ENCODE measurements around the gene ABCD3. TPM values are rescaled to one million over a fixed set of nuclear protein-coding genes. Genes with fewer than 3 reads are reported as not detected.

The ABCD3 gene
- total and polyA plus RNA-seq, 2 donors (not counting 1 experiment from before 2014, with no cell fraction given) = 26.4 to 34.0 TPM

DNA sequence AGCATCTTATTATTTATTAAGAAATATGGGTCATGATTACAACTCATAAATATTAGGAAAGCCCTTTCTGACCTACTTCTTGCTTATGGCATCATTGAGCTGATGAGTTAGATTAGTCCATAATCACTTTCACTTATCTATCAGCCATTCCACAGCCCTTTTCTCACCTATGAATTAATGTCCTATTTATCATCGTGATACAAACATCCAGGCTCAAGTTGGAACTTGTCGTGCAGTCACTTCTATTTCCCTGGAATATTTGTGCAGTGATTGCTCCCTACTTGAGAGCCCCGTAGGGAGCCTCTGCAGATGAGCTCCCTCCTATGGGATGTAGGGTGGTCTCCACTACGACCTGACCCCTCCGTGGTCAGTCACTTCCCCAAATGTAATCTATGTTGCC, 131.5 kb downstream of the ABCD3 start:
- no peak overlapping the region for H3K9ac ChIP-seq (ENCODE audit: insufficient read depth, low read length)
- H3K79me2 ChIP-seq (ENCODE audit: control insufficient read depth, insufficient read depth, low read length) = no peaks in the 10 kb centered on the region
- no peaks in the 10 kb centered on the region for H3K36me3 ChIP-seq (ENCODE audit: control insufficient read depth, insufficient read depth, low read length)
- no peak for TF ChIP-seq EZH2 (IDR thresholded peaks at IDR 0.05; ENCODE audit: low read length, missing control alignments)
- H3K4me3 ChIP-seq (replicated peaks in 1 of 4; ENCODE audit: control extremely low read depth in 1 of 4, insufficient read depth in 1 of 4, low read depth in 3 of 4, low read length in 4 of 4) = no peak overlapping the region
- no peaks in the 10 kb centered on the region for H3K27me3 ChIP-seq (ENCODE audit: control insufficient read depth, insufficient read depth, low read length)
- H3K4me2 ChIP-seq (ENCODE audit: extremely low read depth, insufficient read depth, low read length) = no peak overlapping the region
- H2AFZ ChIP-seq (ENCODE audit: low read length) = no peak overlapping the region
- no peak overlapping the region for H3K27ac ChIP-seq (ENCODE audit: insufficient read depth, low read length)
- H3K9me3 ChIP-seq (ENCODE audit: control insufficient read depth, insufficient read depth, low read depth, low read length) = no peaks in the 10 kb centered on the region
- no peaks in the 10 kb centered on the region for H4K20me1 ChIP-seq (ENCODE audit: control insufficient read depth, extremely low read depth, insufficient read depth, low read length)
- H3K4me1 ChIP-seq (ENCODE audit: control insufficient read depth, extremely low read depth, insufficient read depth, low read length) = peaks cover 3% of the 10 kb centered on the region
- no peak for DNase-seq (ENCODE audit: low read depth in 2 of 2)

DNA sequence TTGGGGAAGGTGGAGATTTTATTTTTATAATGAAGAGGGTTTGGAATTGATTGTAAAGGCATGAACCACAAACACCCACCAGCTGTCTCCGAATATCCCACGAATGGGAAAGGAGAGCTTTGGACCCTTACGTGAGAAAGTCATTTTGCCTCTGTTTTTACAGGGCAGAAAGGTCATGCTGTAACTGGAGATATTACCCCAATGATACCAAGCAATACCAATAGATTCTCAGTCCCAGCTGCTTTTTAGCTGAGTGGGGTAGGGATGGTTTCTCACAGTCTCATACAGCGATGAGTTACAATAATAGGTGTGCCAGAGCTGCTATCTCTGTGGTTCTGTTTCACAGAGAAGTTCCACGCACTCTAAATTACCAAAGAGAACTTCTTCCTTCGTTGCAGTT, 132.2 kb downstream of the ABCD3 start:
- H3K4me1 ChIP-seq (ENCODE audit: control insufficient read depth, extremely low read depth, insufficient read depth, low read length) = no peaks in the 10 kb centered on the region
- no peak overlapping the region for H3K4me2 ChIP-seq (ENCODE audit: extremely low read depth, insufficient read depth, low read length)
- H3K9me3 ChIP-seq (ENCODE audit: control insufficient read depth, insufficient read depth, low read depth, low read length) = no peaks in the 10 kb centered on the region
- no peaks in the 10 kb centered on the region for H4K20me1 ChIP-seq (ENCODE audit: control insufficient read depth, extremely low read depth, insufficient read depth, low read length)
- H3K79me2 ChIP-seq (ENCODE audit: control insufficient read depth, insufficient read depth, low read length) = no peaks in the 10 kb centered on the region
- DNase-seq (ENCODE audit: low read depth in 2 of 2) = no peak
- H3K27ac ChIP-seq (ENCODE audit: insufficient read depth, low read length) = no peak overlapping the region
- TF ChIP-seq EZH2 (IDR thresholded peaks at IDR 0.05; ENCODE audit: low read length, missing control alignments) = no peak
- no peak for TF ChIP-seq CTCF (conservative IDR thresholded peaks at IDR 0.05 in 1 of 2, IDR thresholded peaks at IDR 0.05 in 1 of 2; ENCODE audit: low read depth in 1 of 2, low read length in 2 of 2)
- H3K36me3 ChIP-seq (ENCODE audit: control insufficient read depth, insufficient read depth, low read length) = no peaks in the 10 kb centered on the region
- H2AFZ ChIP-seq (ENCODE audit: low read length) = no peak overlapping the region
- no peaks in the 10 kb centered on the region for H3K27me3 ChIP-seq (ENCODE audit: control insufficient read depth, insufficient read depth, low read length)
- no peak overlapping the region for H3K4me3 ChIP-seq (replicated peaks in 1 of 4; ENCODE audit: control extremely low read depth in 1 of 4, insufficient read depth in 1 of 4, low read depth in 3 of 4, low read length in 4 of 4)
- no peak overlapping the region for H3K9ac ChIP-seq (ENCODE audit: insufficient read depth, low read length)

GRCh38 chr1:94550800-94551241, 132.6 kb downstream of the ABCD3 start:
- H3K79me2 ChIP-seq (ENCODE audit: control insufficient read depth, insufficient read depth, low read length) = no peaks in the 10 kb centered on the region
- no peak overlapping the region for H2AFZ ChIP-seq (ENCODE audit: low read length)
- H3K4me2 ChIP-seq (ENCODE audit: extremely low read depth, insufficient read depth, low read length) = no peak overlapping the region
- no peak overlapping the region for H3K27ac ChIP-seq (ENCODE audit: insufficient read depth, low read length)
- no peaks in the 10 kb centered on the region for H3K27me3 ChIP-seq (ENCODE audit: control insufficient read depth, insufficient read depth, low read length)
- H4K20me1 ChIP-seq (ENCODE audit: control insufficient read depth, extremely low read depth, insufficient read depth, low read length) = no peaks in the 10 kb centered on the region
- H3K4me1 ChIP-seq (ENCODE audit: control insufficient read depth, extremely low read depth, insufficient read depth, low read length) = no peaks in the 10 kb centered on the region
- DNase-seq (ENCODE audit: low read depth in 2 of 2) = no peak
- H3K4me3 ChIP-seq (replicated peaks in 1 of 4; ENCODE audit: control extremely low read depth in 1 of 4, insufficient read depth in 1 of 4, low read depth in 3 of 4, low read length in 4 of 4) = no peak overlapping the region
- H3K9ac ChIP-seq (ENCODE audit: insufficient read depth, low read length) = no peak overlapping the region
- no peaks in the 10 kb centered on the region for H3K9me3 ChIP-seq (ENCODE audit: control insufficient read depth, insufficient read depth, low read depth, low read length)
- TF ChIP-seq EZH2 (IDR thresholded peaks at IDR 0.05; ENCODE audit: low read length, missing control alignments) = no peak
- TF ChIP-seq CTCF (conservative IDR thresholded peaks at IDR 0.05 in 1 of 2, IDR thresholded peaks at IDR 0.05 in 1 of 2; ENCODE audit: low read depth in 1 of 2, low read length in 2 of 2) = no peak
- H3K36me3 ChIP-seq (ENCODE audit: control insufficient read depth, insufficient read depth, low read length) = no peaks in the 10 kb centered on the region

Measured in fibroblast of lung (primary cell).